Measurements from ENCODE around the gene PTPRU.

The PTPRU gene

DNA sequence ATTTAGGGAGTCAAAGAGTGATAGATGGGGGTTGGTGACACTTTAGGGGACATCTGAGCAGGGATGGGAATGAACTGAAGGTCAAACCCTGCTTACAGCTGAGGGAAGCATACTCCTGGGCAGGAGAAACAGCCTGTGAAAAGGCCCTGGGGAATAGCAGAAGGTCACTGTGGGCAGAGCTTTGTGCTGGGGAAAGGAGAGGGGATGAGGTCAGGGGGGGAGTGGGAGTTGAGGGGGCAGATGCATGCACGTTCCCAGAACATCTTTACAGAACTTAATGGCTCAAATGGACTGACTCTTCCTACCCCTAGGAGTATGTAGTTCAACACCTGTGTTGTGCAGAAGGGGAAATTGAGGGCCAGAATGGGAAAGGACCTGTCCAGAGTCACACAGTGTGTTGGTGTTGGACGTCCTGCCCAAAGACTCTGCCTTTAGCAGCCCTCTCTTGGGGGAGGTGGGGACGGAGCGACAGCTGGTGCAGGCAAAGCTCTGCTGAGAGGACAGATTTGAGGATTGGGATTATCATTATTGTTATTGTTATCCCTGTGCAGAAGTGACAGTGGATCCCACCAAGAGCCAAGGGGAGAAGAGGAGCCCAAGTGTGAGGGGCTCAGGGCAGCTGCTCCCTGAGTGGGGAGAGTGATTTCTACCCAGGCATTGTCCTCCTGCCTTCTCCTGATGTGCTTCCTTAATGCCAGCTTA lies 116.5 kb downstream of the PTPRU start:
- DNase-seq (ENCODE audit: extremely low spot score) = no peak
- ChIA-PET POLR2A (no interaction called here), CTCF (no interaction called here)
- TF ChIP-seq L3MBTL2 (conservative IDR thresholded peaks at IDR 0.05) (no peak), ZNF384 (IDR thresholded peaks at IDR 0.05) (no peak), LEF1 (IDR thresholded peaks at IDR 0.05; ENCODE audit: borderline replicate concordance) (no peak), ELF4 (IDR thresholded peaks at IDR 0.05) (no peak), NFRKB (IDR thresholded peaks at IDR 0.05) (no peak), BHLHE40 (IDR thresholded peaks at IDR 0.05; ENCODE audit: borderline replicate concordance) (no peak), SUZ12 (IDR thresholded peaks at IDR 0.05) (no peak)
- TF ChIP-seq, protein P1, sequence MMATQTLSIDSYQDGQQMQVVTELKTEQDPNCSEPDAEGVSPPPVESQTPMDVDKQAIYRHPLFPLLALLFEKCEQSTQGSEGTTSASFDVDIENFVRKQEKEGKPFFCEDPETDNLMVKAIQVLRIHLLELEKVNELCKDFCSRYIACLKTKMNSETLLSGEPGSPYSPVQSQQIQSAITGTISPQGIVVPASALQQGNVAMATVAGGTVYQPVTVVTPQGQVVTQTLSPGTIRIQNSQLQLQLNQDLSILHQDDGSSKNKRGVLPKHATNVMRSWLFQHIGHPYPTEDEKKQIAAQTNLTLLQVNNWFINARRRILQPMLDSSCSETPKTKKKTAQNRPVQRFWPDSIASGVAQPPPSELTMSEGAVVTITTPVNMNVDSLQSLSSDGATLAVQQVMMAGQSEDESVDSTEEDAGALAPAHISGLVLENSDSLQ (IDR thresholded peaks at IDR 0.05) = no peak

DNA sequence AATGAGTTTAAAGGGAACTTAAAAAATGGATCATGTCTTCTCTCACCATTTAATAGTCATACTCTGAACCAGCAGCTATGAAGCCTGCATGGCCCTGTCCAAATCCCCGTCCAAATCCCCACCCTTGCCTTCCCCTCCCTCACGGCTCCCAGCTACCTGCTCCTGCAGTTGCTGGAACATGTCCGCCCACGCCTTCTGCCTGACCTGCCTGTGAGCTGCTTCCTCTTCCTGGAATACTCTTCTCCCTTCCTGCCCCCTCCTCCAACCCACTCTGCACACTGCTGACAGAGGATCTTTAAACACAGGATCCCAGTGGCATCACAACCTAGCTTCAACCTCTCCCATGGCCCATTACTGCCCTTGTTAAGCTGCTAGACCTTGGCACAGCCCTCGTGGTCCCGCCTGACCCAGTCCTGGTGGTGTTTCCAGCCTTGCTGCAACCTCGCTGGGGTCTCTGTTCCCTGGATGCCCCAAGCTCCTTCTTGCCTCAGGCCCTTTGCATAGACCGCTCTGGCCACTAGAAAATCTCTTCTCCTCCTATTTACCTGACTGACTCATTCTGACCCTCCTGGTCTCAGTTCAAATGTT lies 118.3 kb downstream of the PTPRU start:
- POLR2A ChIA-PET = no interaction called here

DNA sequence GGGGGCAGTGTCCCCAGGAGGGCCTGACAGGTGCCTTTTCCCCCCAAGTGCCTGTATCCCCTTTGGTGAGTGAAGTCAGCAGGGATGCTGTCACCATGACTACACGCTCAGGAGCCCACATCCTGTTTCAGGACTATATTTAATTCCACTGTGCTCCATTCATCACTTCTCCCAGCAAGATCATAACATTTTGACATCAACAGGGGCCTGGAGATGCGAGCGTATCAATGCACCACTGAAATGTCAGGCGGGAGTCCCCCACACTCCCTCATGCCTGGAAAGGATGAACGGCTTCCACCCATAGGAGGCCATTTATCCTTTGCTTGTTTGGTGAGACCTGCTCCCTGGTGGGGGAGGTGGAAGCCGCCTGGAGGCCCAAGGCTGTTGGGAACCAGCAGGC lies 119.1 kb downstream of the PTPRU start:
- CTCF ChIA-PET = interaction anchor here (0.6 kb wide), 1 partner anchor 48 kb away, joined by 3 read pairs; no protein-coding TSS in a partner anchor
- no peak for DNase-seq (ENCODE audit: extremely low spot score)
- POLR2A ChIA-PET = no interaction called here
- TF ChIP-seq L3MBTL2 (conservative IDR thresholded peaks at IDR 0.05) = no peak

More for the DNA sequence above, 118.3 kb downstream of the PTPRU start:
- no peak for TF ChIP-seq ELF4 (IDR thresholded peaks at IDR 0.05)
- TF ChIP-seq BHLHE40 (IDR thresholded peaks at IDR 0.05; ENCODE audit: borderline replicate concordance) = no peak
- TF ChIP-seq CTBP1 (IDR thresholded peaks at IDR 0.05; ENCODE audit: borderline replicate concordance) = no peak
- TF ChIP-seq L3MBTL2 (conservative IDR thresholded peaks at IDR 0.05) = no peak
- TF ChIP-seq FOXK2 (IDR thresholded peaks at IDR 0.05) = no peak
- no peak for TF ChIP-seq ARNT (IDR thresholded peaks at IDR 0.05)
- TF ChIP-seq TARDBP (IDR thresholded peaks at IDR 0.05) = no peak
- TF ChIP-seq ZNF384 (IDR thresholded peaks at IDR 0.05) = no peak
- TF ChIP-seq, protein P1 (IDR thresholded peaks at IDR 0.05) = no peak
- TF ChIP-seq FOXA1 (IDR thresholded peaks at IDR 0.05) = no peak
- no peak for TF ChIP-seq SP1 (IDR thresholded peaks at IDR 0.05)
- TF ChIP-seq LEF1 (IDR thresholded peaks at IDR 0.05; ENCODE audit: borderline replicate concordance) = no peak
- no peak for TF ChIP-seq NFRKB (IDR thresholded peaks at IDR 0.05)
- no peak for TF ChIP-seq SUZ12 (IDR thresholded peaks at IDR 0.05)
- no peak for TF ChIP-seq FOXM1 (IDR thresholded peaks at IDR 0.05; ENCODE audit: borderline replicate concordance)
- no peak for DNase-seq (ENCODE audit: extremely low spot score)
- CTCF ChIA-PET = interaction anchor here (0.6 kb wide), 1 partner anchor 49 kb away, joined by 3 read pairs; no protein-coding TSS in a partner anchor

GRCh38 chr1:29356663-29357062 lies 120.3 kb downstream of the PTPRU start:
- TF ChIP-seq NFRKB (IDR thresholded peaks at IDR 0.05) = no peak
- TF ChIP-seq, protein P1 (IDR thresholded peaks at IDR 0.05) = peak; percentile 79
- ChIA-PET POLR2A (no interaction called here), CTCF (no interaction called here)
- no peak for DNase-seq (ENCODE audit: extremely low spot score)

DNA sequence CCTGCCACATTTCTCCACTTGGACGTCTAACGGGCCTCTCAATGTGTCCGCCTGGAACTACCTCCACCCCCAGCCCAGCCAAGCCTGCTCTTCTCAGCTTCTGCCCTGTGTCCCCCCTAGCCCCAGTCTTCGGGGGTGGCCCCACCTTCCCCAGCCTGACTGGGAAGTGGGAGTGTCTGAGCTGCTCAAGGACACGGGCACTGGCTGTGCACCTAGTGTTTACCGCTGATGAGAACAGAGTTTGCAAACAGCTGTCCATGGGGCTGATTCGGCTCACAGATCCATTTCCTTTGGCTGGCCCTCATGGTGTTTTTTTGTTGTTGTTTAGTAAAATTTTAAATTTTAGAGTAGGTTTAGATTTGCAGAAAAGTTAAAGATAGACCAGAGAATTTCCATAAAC lies 121.1 kb downstream of the PTPRU start:
- POLR2A ChIA-PET = no interaction called here
- no peak for TF ChIP-seq ZNF384 (IDR thresholded peaks at IDR 0.05)
- TF ChIP-seq ARNT (IDR thresholded peaks at IDR 0.05) = no peak
- no peak for TF ChIP-seq NFRKB (IDR thresholded peaks at IDR 0.05)
- no peak for TF ChIP-seq L3MBTL2 (conservative IDR thresholded peaks at IDR 0.05)
- no peak for TF ChIP-seq BHLHE40 (IDR thresholded peaks at IDR 0.05; ENCODE audit: borderline replicate concordance)
- no peak for TF ChIP-seq LEF1 (IDR thresholded peaks at IDR 0.05; ENCODE audit: borderline replicate concordance)
- no peak for TF ChIP-seq FOXK2 (IDR thresholded peaks at IDR 0.05)
- no peak for TF ChIP-seq ELF4 (IDR thresholded peaks at IDR 0.05)
- no peak for TF ChIP-seq TARDBP (IDR thresholded peaks at IDR 0.05)
- no peak for TF ChIP-seq HDGF (IDR thresholded peaks at IDR 0.05; ENCODE audit: borderline replicate concordance)
- TF ChIP-seq, protein P1 (IDR thresholded peaks at IDR 0.05) = no peak
- TF ChIP-seq CTBP1 (IDR thresholded peaks at IDR 0.05; ENCODE audit: borderline replicate concordance) = no peak
- TF ChIP-seq FOXM1 (IDR thresholded peaks at IDR 0.05; ENCODE audit: borderline replicate concordance) = no peak
- no peak for TF ChIP-seq FOXA1 (IDR thresholded peaks at IDR 0.05)
- TF ChIP-seq SUZ12 (IDR thresholded peaks at IDR 0.05) = no peak
- TF ChIP-seq SP1 (IDR thresholded peaks at IDR 0.05) = no peak
- no peak for DNase-seq (ENCODE audit: extremely low spot score)
- CTCF ChIA-PET = no interaction called here

GRCh38 chr1:29358183-29358582 lies 121.9 kb downstream of the PTPRU start:
- TF ChIP-seq CTBP1 (IDR thresholded peaks at IDR 0.05; ENCODE audit: borderline replicate concordance) = no peak
- no peak for DNase-seq (ENCODE audit: extremely low spot score)
- ChIA-PET POLR2A (no interaction called here), CTCF (no interaction called here)

All from HEK293T (cell line).